Measurements from ENCODE around the gene SBF2.
"Not testable (repeated sequence)": the region's sequence is repeated elsewhere in the genome, so short reads cannot be mapped to it uniquely, and the experiment has no call there.

Gene SBF2

DNA sequence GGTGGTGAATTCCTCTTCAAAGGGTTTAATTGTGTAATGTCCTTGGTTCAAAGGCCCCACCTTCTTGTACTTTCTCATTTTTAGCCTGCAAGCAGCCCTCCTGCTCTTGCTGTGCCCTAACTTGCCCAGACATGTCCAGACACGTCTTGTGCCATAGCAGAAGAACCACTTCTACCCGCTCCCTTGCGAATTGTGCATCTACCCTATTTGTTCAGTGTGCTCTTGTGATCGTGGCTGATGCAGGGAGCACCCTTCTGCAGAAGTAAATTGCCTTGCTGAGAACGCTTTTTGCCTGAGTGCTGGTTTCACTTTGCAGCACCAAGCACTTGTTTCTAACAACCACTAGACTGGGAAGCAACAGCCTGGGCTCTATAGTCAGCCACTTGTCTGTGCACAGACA lies 249.4 kb downstream of the SBF2 start:
- no peak for DNase-seq

- no peak for DNase-seq
These were observed 251.3 kb downstream of the SBF2 start for GRCh38 chr11:10042699-10043098.

GRCh38 chr11:10041748-10042446 lies 252.1 kb downstream of the SBF2 start:
- no peak for DNase-seq

DNA sequence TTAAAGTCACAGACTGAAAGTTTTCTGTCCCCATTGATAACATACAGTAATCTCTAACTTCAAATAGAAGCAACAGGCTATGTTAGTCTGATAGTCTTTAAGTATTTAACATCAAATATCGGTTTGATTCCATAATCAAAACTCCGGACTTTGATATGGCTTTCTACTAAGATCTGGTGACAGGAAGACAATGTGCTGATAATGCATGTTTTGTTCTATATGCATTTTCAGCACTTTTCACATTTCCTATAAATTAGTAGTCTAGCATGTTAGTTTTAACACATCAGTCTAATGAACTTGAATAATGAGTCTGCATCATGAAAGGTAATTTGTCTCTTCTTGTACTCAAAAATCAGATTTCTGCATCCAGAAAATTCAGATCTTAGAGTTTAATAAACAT lies 252.7 kb downstream of the SBF2 start:
- DNase-seq, result no peak

- DNase-seq, result no peak
These were observed 255.3 kb downstream of the SBF2 start for GRCh38 chr11:10038521-10039302.

- DNase-seq, result not testable (repeated sequence)
These were observed 258.1 kb downstream of the SBF2 start for GRCh38 chr11:10035932-10036331.

GRCh38 chr11:10032935-10033334 lies 261.1 kb downstream of the SBF2 start:
- DNase-seq, result no peak

DNA sequence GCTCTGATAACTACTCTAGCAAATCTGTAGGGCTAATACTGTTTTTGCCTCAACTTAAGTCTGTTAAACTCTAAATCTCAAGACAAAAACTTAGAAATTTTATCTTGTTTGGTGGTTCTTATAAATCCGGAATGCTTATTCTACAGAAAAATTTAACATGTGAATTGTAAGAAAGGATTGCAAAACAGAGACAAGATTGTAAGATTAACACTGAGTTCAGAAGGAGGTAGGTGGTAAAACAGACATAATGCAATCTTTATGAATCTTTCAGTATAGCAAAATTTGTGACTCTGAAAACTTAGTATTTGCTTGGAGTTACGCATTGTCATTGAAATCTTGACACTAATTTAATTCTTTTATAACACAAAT lies 263.9 kb downstream of the SBF2 start:
- DNase-seq, result no peak

GRCh38 chr11:10029386-10030121 lies 264.5 kb downstream of the SBF2 start:
- DNase-seq, result no peak

GRCh38 chr11:10026514-10026913 lies 267.5 kb downstream of the SBF2 start:
- DNase-seq, result no peak

- no peak for DNase-seq
These were observed 270.8 kb downstream of the SBF2 start for GRCh38 chr11:10023212-10023611.

DNA sequence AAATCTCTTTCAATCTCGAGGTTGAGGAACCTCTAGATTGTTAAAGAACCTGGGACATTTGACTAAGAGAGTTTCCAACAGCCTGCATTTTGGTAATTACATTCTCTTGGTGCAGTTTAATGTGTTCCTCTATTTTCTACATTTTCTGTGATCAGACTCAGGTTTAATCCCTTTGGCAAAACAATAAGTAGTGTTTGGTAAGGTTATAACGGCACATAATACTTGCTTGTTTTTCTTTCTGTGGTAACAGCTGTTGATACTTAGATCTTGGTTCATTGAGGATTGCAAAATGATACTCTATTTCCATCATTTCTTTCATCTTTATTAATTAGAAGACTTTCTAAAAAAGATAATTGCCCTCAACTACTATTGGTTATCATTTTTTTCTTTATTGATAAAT lies 271.3 kb downstream of the SBF2 start:
- no peak for DNase-seq

DNA sequence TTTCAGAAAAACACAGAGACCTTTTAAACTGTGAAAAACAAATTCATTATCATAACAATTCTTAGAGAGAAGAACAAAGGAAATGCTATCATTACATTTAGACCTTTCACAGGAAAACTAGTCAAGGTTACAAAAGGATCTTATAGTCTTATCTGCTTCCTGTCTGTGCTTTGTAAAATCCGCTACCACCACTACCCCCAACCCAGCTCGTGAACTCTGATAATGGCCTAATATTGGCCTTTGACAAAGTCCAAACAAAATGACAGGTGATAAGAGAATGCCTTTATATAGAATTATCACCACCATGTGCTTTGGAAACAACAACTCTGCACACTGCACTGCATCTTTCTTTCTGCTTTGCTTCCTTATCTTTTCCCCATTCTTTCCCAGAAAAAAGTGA lies 272.5 kb downstream of the SBF2 start:
- no peak for DNase-seq

DNA sequence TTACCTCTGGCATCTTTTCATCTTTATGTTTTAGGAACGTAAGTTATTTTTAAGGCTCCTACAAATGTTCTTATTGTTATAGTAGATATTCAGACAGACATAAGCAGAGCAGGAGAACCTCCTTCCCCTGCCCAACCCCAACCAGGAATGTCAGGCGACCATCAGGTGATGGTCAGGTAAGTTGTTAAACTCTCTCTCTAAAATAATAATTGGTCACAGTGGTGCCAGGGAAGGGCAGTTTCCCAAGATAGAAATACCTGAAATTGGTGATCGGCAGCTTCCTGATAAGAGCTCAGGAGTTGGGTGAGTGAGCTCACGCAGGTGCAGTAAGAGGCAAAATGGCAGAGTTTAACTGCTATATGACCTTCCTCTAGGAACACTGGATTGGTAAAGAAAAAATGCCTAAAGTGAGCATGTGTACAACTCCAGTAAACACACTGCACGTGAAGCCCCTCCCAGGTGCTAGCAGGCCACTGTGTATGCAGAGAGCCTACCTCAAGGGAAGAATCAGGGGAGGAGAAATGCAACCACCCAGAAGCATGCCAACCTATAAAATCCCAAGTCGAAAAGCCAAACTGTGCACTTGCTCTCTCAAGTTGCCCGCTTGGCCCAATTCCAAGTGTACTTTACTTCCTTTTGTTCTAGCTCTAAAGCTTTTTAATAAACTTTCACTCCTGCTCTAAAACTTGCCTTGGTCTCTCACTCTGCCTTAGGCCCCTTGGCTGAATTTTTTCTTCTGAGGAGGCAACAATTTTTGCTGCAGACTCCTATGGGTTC lies 273.9 kb downstream of the SBF2 start:
- no peak for DNase-seq

GRCh38 chr11:10017911-10018310 lies 276.1 kb downstream of the SBF2 start:
- no peak for DNase-seq

GRCh38 chr11:10017050-10017449 lies 277.0 kb downstream of the SBF2 start:
- no peak for DNase-seq

DNA sequence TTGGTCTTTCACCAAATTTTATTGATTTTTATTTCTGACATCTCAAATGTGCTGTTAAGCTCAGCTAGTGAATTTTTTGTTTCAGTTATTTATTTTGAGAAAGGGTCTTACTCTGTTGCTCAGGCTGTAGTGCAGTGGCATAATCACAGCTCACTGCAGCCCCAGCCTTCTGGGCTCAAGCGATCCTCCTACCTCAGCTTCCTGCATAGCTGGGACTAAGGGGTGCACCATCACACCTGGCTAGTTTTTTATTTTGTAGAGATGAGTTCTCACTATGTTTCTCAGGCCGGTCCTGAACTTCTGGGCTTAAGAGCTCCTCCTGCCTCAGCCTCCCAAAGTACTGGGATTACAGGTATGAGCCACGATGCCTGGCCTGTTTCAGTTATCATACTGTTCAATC lies 282.0 kb downstream of the SBF2 start:
- no peak for DNase-seq

- DNase-seq, result no peak
These were observed 288.0 kb downstream of the SBF2 start for GRCh38 chr11:10005955-10006525.

GRCh38 chr11:10004526-10005113 lies 289.4 kb downstream of the SBF2 start:
- DNase-seq, result no peak

DNA sequence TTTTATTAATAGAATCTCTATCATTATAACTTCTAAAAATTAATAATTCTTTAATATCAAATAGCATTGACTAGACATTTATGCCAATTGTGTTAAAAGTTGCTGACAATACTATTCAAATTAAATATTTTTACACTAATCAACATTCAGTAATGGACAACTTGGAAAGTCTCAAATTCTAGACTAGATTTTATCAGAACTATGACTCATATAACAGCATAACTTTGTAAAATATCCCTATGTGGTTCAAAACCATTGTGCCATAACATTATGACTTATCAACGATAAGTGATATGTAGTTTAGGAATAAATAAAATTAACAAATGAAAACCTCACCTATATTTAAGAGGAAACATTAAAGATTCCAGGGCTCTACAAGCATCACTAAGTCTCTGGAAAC lies 291.8 kb downstream of the SBF2 start:
- DNase-seq, result no peak

DNA sequence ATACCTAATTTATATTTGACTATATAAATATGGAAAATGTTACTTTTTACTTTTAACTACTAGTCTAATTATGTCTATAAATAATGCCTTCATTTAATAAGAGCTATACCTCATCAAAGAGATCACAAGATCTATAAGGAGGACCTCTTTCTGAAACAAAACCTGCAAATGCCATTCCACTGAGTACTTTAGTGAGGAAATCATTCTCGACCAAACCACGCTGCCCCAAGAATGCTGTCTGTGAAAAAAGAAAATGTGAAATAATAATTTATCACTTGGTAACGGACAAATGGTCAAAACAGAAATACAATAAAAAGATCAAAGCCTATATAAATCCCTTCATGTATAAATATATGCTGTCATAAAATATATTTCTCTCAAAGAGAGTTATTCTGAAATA lies 301.7 kb downstream of the SBF2 start:
- no peak for DNase-seq

DNA sequence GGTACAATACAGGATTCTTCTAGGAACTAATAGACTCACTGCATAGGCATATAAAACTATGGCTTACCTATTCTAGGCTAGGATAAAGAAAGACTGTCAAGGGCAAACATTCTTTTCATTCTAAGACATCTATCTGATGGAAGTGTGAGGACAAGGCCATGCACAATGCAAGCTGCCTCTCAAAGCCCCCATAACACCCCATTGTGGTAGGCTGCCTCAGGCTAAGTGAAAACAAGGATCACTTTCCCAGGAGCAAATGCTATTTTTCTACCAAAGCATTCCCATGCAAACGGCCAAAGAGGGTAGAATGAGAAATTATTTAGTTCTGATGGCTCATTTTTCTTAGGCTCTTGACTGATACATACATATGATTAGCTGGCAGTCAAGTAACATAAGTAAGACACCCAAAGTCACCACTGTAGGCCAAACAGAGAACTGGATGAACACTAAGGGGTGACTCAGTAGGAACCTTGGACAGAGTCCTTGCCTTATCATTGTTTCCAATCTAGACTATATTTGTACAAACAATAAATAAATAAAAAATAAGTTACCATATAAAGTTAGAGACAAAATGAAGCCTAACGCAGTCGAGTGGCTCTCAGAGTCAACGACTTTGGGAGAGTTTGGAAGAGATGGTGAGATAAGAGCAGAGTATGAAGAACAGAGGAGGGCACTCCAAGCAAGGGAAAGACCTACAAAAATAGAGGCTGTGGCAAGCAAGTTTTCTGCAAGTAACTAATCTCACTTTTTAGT lies 303.6 kb downstream of the SBF2 start:
- no peak for DNase-seq

Data from stimulated activated CD4-positive, alpha-beta T cell treated with anti-CD3 and anti-CD28 coated beads, Interleukin-2, amount 100 ng/mL, for 24 hours (primary cell).